Fibroblast of skin of right quadriceps (primary cell): Measurements from ENCODE around the gene FAAH.
"Not testable (repeated sequence)": the region's sequence is repeated elsewhere in the genome, so short reads cannot be mapped to it uniquely, and the experiment has no call there.

Source experiments
- DNase-seq: peaks from one replicate; pipeline ENCODE4 v3.0.0-alpha.2; 2013

Gene FAAH

GRCh38 chr1:46394108-46394871 is at the start of gene FAAH:
TSS of gene FAAH (plus strand) at chr1:46394317. CDS start at chr1:46394349, 32 bp downstream.
- DNase-seq: peak; percentile 23

GRCh38 chr1:46344481-46344880 is 49.6 kb upstream of the FAAH start:
- DNase-seq: no peak

GRCh38 chr1:46345281-46345680 is 48.8 kb upstream of the FAAH start:
- no peak for DNase-seq

- no peak for DNase-seq
These were observed 41.8 kb upstream of the FAAH start for GRCh38 chr1:46352363-46352762.

- not testable (repeated sequence) for DNase-seq
These were observed 38.2 kb upstream of the FAAH start for GRCh38 chr1:46355920-46356319.

GRCh38 chr1:46362158-46362557 is 32.0 kb upstream of the FAAH start:
- no peak for DNase-seq

- DNase-seq: no peak
These were observed 31.0 kb upstream of the FAAH start for GRCh38 chr1:46363121-46363520.

GRCh38 chr1:46364612-46365011 is 29.5 kb upstream of the FAAH start:
- DNase-seq: peak; percentile 22

- not testable (repeated sequence) for DNase-seq
These were observed 28.3 kb upstream of the FAAH start for GRCh38 chr1:46365796-46366195.

- no peak for DNase-seq
These were observed 27.0 kb upstream of the FAAH start for GRCh38 chr1:46367072-46367471.

GRCh38 chr1:46367701-46368100 is 26.4 kb upstream of the FAAH start:
- DNase-seq: not testable (repeated sequence)

GRCh38 chr1:46368791-46369190 is 25.3 kb upstream of the FAAH start:
- DNase-seq: no peak

- no peak for DNase-seq
These were observed 24.4 kb upstream of the FAAH start for GRCh38 chr1:46369542-46370213.

- no peak for DNase-seq
These were observed 23.9 kb upstream of the FAAH start for GRCh38 chr1:46370214-46370633.

- no peak for DNase-seq
These were observed 21.7 kb upstream of the FAAH start for GRCh38 chr1:46372431-46372830.

GRCh38 chr1:46379996-46380395 is 14.1 kb upstream of the FAAH start:
- DNase-seq: no peak

GRCh38 chr1:46380508-46380907 is 13.6 kb upstream of the FAAH start:
- DNase-seq: no peak

- no peak for DNase-seq
These were observed 607 bp upstream of the FAAH start for GRCh38 chr1:46393510-46393909.

GRCh38 chr1:46394872-46395465 is 852 bp downstream of the FAAH start:
- DNase-seq: no peak

- no peak for DNase-seq
These were observed 2.6 kb downstream of the FAAH start for GRCh38 chr1:46396441-46397398.

- DNase-seq: no peak
These were observed 5.2 kb downstream of the FAAH start for GRCh38 chr1:46399307-46399706.

GRCh38 chr1:46400421-46400820 is 6.3 kb downstream of the FAAH start:
- DNase-seq: no peak
